HG03565 (cell line): Measurements from ENCODE around the gene MBD5.

ENCODE experiments used
- ATAC-seq: cut with Tn5 transposase; IDR thresholded peaks from one replicate; pipeline ENCODE4 v1.9.1; 2021; ENCODE audit warnings: mild to moderate bottlenecking, moderate library complexity; ENCODE audit not compliant: unreplicated experiment

MBD5 gene

GRCh38 chr2:148450531-148450930 is 429.6 kb downstream of the MBD5 start:
- no peak for ATAC-seq

- no peak for ATAC-seq
These were observed 430.2 kb downstream of the MBD5 start for GRCh38 chr2:148451046-148451445.

- no peak for ATAC-seq
These were observed 434.9 kb downstream of the MBD5 start for GRCh38 chr2:148455791-148456190.

GRCh38 chr2:148458171-148458570 is 437.3 kb downstream of the MBD5 start:
- no peak for ATAC-seq

- peak; percentile 65 for ATAC-seq
These were observed 438.5 kb downstream of the MBD5 start for GRCh38 chr2:148459377-148459778.

GRCh38 chr2:148461876-148462275 is 441.0 kb downstream of the MBD5 start:
- no peak for ATAC-seq

GRCh38 chr2:148475626-148476025 is 454.7 kb downstream of the MBD5 start:
- ATAC-seq = no peak

GRCh38 chr2:148479398-148479797 is 458.5 kb downstream of the MBD5 start:
- no peak for ATAC-seq

- no peak for ATAC-seq
These were observed 462.8 kb downstream of the MBD5 start for GRCh38 chr2:148483665-148484064.

GRCh38 chr2:148484066-148484465 is 463.2 kb downstream of the MBD5 start:
- no peak for ATAC-seq

- no peak for ATAC-seq
These were observed 465.8 kb downstream of the MBD5 start for GRCh38 chr2:148486655-148487054.

GRCh38 chr2:148487439-148487838 is 466.5 kb downstream of the MBD5 start:
- no peak for ATAC-seq

GRCh38 chr2:148490840-148491439 is 470.0 kb downstream of the MBD5 start:
- no peak for ATAC-seq

- ATAC-seq = no peak
These were observed 473.1 kb downstream of the MBD5 start for GRCh38 chr2:148493822-148494563.

GRCh38 chr2:148495586-148495985 is 474.7 kb downstream of the MBD5 start:
- ATAC-seq = no peak

- no peak for ATAC-seq
These were observed 480.7 kb downstream of the MBD5 start for GRCh38 chr2:148501545-148501944.

GRCh38 chr2:148503516-148503915 is 482.6 kb downstream of the MBD5 start:
- no peak for ATAC-seq

- no peak for ATAC-seq
These were observed 487.1 kb downstream of the MBD5 start for GRCh38 chr2:148507970-148508369.

- no peak for ATAC-seq
These were observed 488.0 kb downstream of the MBD5 start for GRCh38 chr2:148508878-148509287.

- ATAC-seq = peak; percentile 99
These were observed 488.5 kb downstream of the MBD5 start for GRCh38 chr2:148509288-148509902.

GRCh38 chr2:148511883-148512282 is 491.0 kb downstream of the MBD5 start:
- ATAC-seq = no peak

GRCh38 chr2:148512501-148512900 is 491.6 kb downstream of the MBD5 start:
- no peak for ATAC-seq
